HEK293T (cell line): Measurements from ENCODE around the gene TTC12.

ENCODE experiments used
- CTCF ChIA-PET: fragments of 350-600 bp; formaldehyde crosslinking; extraction: SDS; loops from one replicate; lab custom pipeline; 2021; ENCODE audit warnings: antibody characterized with exemption, inconsistent platforms; lab: Yijun Ruan, JAX
- POLR2A ChIA-PET: fragments of 350-600 bp; formaldehyde crosslinking; extraction: SDS; loops from one replicate; lab custom pipeline; 2020; ENCODE audit warnings: antibody characterized with exemption, inconsistent platforms; lab: Yijun Ruan, JAX
- DNase-seq: peaks from one replicate; pipeline ENCODE4 v3.0.0; 2012; ENCODE audit warnings: mixed read lengths; ENCODE audit errors: extremely low spot score
- ARNT ChIP-seq: fragments of 450-650 bp; IDR thresholded peaks from 2 replicates; pipeline ENCODE4 v1.6.1; 2017; ENCODE audit warnings: mild to moderate bottlenecking
- BHLHE40 ChIP-seq: fragments of 450-650 bp; IDR thresholded peaks from 2 replicates; pipeline ENCODE4 v1.6.1; 2016; ENCODE audit warnings: mild to moderate bottlenecking, moderate library complexity, borderline replicate concordance
- CTBP1 ChIP-seq: fragments of 450-650 bp; IDR thresholded peaks from 2 replicates; pipeline ENCODE4 v1.6.1; 2016; ENCODE audit warnings: borderline replicate concordance
- ELF4 ChIP-seq: fragments of 450-650 bp; IDR thresholded peaks from 2 replicates; pipeline ENCODE4 v1.6.1; 2017; ENCODE audit warnings: antibody characterized with exemption
- FOXA1 ChIP-seq: fragments of 450-650 bp; IDR thresholded peaks from 2 replicates; pipeline ENCODE4 v1.6.1; 2016; ENCODE audit warnings: mild to moderate bottlenecking
- FOXK2 ChIP-seq: fragments of 450-650 bp; IDR thresholded peaks from 2 replicates; pipeline ENCODE4 v1.6.1; 2016; ENCODE audit warnings: mild to moderate bottlenecking
- FOXM1 ChIP-seq: fragments of 450-650 bp; IDR thresholded peaks from 2 replicates; pipeline ENCODE4 v1.6.1; 2017; ENCODE audit warnings: mild to moderate bottlenecking, borderline replicate concordance
- HDGF ChIP-seq: fragments of 450-650 bp; IDR thresholded peaks from 2 replicates; pipeline ENCODE4 v1.6.1; 2017; ENCODE audit warnings: antibody characterized with exemption, borderline replicate concordance
- L3MBTL2 ChIP-seq: fragments of 450-650 bp; conservative IDR thresholded peaks from 2 replicates; pipeline ENCODE4 v1.6.1; 2016; ENCODE audit warnings: mild to moderate bottlenecking
- LEF1 ChIP-seq: fragments of 450-650 bp; IDR thresholded peaks from 2 replicates; pipeline ENCODE4 v1.6.1; 2017; ENCODE audit warnings: mild to moderate bottlenecking, borderline replicate concordance
- NFRKB ChIP-seq: fragments of 450-650 bp; IDR thresholded peaks from 2 replicates; pipeline ENCODE4 v1.6.1; 2016; ENCODE audit warnings: mild to moderate bottlenecking, moderate library complexity
- SP1 ChIP-seq: fragments of 450-650 bp; IDR thresholded peaks from 2 replicates; pipeline ENCODE4 v1.6.1; 2017
- SUZ12 ChIP-seq: fragments of 450-650 bp; IDR thresholded peaks from 2 replicates; pipeline ENCODE4 v1.6.1; 2016; ENCODE audit warnings: mild to moderate bottlenecking
- TARDBP ChIP-seq: fragments of 450-650 bp; IDR thresholded peaks from 2 replicates; pipeline ENCODE4 v1.6.1; 2016
- ZNF384 ChIP-seq: fragments of 450-650 bp; IDR thresholded peaks from 2 replicates; pipeline ENCODE4 v1.6.1; 2016
- TF ChIP-seq, protein P1 (sequence below): fragments of 450-650 bp; IDR thresholded peaks from 2 replicates; pipeline ENCODE4 v1.6.1; 2016

TTC12 gene

GRCh38 chr11:113277907-113278306 is 36.5 kb upstream of the TTC12 start:
- ChIA-PET CTCF (no interaction called here), POLR2A (no interaction called here)
- no peak for DNase-seq
- TF ChIP-seq L3MBTL2, result no peak
- TF ChIP-seq ZNF384, result no peak
- TF ChIP-seq TARDBP, result no peak
- no peak for TF ChIP-seq SP1
- no peak for TF ChIP-seq LEF1
- TF ChIP-seq, protein P1, sequence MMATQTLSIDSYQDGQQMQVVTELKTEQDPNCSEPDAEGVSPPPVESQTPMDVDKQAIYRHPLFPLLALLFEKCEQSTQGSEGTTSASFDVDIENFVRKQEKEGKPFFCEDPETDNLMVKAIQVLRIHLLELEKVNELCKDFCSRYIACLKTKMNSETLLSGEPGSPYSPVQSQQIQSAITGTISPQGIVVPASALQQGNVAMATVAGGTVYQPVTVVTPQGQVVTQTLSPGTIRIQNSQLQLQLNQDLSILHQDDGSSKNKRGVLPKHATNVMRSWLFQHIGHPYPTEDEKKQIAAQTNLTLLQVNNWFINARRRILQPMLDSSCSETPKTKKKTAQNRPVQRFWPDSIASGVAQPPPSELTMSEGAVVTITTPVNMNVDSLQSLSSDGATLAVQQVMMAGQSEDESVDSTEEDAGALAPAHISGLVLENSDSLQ, result no peak
- no peak for TF ChIP-seq FOXA1
- TF ChIP-seq NFRKB, result no peak
- no peak for TF ChIP-seq ELF4
- TF ChIP-seq FOXM1, result no peak
- TF ChIP-seq BHLHE40, result no peak
- no peak for TF ChIP-seq FOXK2
- no peak for TF ChIP-seq HDGF
- TF ChIP-seq CTBP1, result no peak
- no peak for TF ChIP-seq SUZ12
- TF ChIP-seq ARNT, result no peak

GRCh38 chr11:113278481-113278880 is 35.9 kb upstream of the TTC12 start:
- ChIA-PET CTCF (interaction anchor here (0.6 kb wide), 1 partner anchor 317 kb away, joined by 3 read pairs; no protein-coding TSS in a partner anchor), POLR2A (no interaction called here)
- no peak for TF ChIP-seq SUZ12
- TF ChIP-seq HDGF, result no peak
- TF ChIP-seq ELF4, result no peak
- TF ChIP-seq CTBP1, result no peak
- no peak for DNase-seq

GRCh38 chr11:113278925-113279324 is 35.5 kb upstream of the TTC12 start:
- POLR2A ChIA-PET, result no interaction called here
- CTCF ChIA-PET, result interaction anchor here (0.6 kb wide), 1 partner anchor 317 kb away, joined by 3 read pairs; no protein-coding TSS in a partner anchor
- TF ChIP-seq L3MBTL2 (no peak), FOXM1 (no peak)
- no peak for DNase-seq

DNA sequence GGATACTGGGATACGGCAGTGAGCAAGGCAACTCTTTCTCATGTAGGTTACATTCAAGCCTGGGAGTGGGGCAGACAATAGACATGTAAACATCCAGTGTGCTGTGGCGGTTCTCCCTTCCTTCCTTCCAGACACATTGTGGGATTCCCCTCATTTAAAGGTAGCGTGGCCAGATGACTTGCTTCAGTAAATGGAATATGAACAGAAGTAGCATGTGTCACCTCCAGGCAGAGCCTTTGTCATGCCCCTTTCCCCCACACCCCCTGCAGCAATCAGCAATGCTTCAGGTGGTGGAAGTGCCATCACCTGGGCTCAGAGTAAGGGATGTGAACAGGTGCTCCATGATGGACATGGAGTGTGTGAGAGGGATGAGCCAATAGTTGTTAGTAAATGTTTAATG is 34.8 kb upstream of the TTC12 start:
- ChIA-PET POLR2A (no interaction called here), CTCF (no interaction called here)
- DNase-seq, result no peak
- TF ChIP-seq CTBP1, result no peak
- no peak for TF ChIP-seq ARNT

- DNase-seq, result no peak
- POLR2A ChIA-PET, result no interaction called here
- TF ChIP-seq FOXM1 (no peak), FOXA1 (no peak), LEF1 (no peak), NFRKB (no peak)
- CTCF ChIA-PET, result no interaction called here
These were observed 33.2 kb upstream of the TTC12 start for GRCh38 chr11:113281052-113281725.

DNA sequence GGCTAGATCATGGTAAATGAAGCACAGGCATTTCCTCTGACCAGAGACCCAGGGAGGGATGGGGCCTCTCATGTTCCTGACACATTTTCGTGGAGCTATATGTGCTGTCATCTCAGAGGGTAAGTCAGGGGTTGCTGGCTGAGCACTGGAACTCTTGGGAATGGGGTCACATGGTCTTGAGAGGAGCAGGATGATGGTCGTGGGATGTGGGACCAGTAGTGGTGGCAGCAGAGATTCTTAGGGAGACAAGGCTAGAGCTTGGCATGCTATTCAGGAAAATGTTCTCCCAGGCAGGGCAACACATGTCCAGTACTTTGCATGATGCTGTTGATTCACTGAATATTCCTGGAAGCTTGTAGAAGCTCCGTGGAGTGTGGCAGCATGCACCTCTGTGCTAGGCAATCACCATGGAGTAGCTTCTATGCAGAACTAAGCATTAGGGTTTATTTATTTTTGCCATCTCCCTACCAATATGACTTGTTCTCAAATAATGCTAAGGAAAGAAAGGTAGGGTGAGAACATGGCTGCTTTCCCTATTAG is 31.4 kb upstream of the TTC12 start:
- TF ChIP-seq NFRKB, result no peak
- TF ChIP-seq ARNT, result no peak
- TF ChIP-seq TARDBP, result no peak
- TF ChIP-seq FOXA1, result no peak
- TF ChIP-seq LEF1, result no peak
- TF ChIP-seq FOXM1, result no peak
- TF ChIP-seq, protein P1, result no peak
- TF ChIP-seq L3MBTL2, result no peak
- TF ChIP-seq BHLHE40, result no peak
- TF ChIP-seq ELF4, result no peak
- no peak for TF ChIP-seq SP1
- no peak for TF ChIP-seq FOXK2
- TF ChIP-seq SUZ12, result no peak
- no peak for TF ChIP-seq HDGF
- no peak for TF ChIP-seq ZNF384
- TF ChIP-seq CTBP1, result no peak
- no peak for DNase-seq
- POLR2A ChIA-PET, result no interaction called here
- CTCF ChIA-PET, result interaction anchor here (1.3 kb wide), 1 partner anchor 694 kb away, joined by 3 read pairs; no protein-coding TSS in a partner anchor

DNA sequence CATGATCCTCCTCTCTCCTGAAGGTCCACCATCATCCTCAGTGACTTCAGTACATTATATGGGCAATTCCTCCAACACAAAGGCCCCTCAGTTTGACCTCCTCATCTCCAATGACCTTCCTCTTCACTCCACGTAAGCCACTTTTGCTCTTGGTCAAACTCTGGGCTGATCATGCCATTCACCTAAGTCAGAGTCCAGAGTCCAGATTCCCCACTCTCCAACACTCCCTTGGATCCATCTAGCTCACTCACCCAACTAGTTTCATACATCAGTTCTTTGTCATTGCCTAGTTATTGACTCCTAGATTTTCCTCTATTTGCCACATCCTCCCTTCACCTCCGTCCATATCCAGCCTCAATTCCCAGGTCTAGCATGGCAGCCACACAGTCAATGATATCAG is 30.5 kb upstream of the TTC12 start:
- CTCF ChIA-PET, result no interaction called here

DNA sequence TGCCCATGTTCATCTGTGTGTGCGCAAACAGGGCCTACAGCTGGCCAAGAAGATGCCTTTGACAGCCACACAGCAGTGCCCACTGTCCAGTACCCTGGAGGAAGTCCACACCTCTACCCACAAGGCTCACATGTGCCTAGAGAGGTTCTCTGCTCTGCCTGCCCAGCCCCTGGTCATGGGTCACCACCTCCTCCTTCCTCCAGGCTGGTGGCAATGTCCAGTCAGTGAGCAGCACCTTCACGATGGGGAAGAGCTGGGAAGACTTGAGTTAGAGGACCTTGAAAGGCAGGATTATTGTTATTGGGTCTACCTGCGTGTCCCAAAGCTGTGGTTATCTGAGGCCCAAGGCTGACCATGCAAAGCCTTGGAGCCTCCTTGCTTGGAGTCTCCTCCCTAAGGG is 28.4 kb upstream of the TTC12 start:
- POLR2A ChIA-PET, result no interaction called here
- DNase-seq, result no peak
- TF ChIP-seq ZNF384 (no peak), ELF4 (no peak), NFRKB (no peak), HDGF (no peak), BHLHE40 (no peak), FOXK2 (no peak), SP1 (no peak), ARNT (no peak)
- CTCF ChIA-PET, result no interaction called here

More for the DNA sequence above, 30.5 kb upstream of the TTC12 start:
- POLR2A ChIA-PET, result no interaction called here
- DNase-seq, result no peak
- TF ChIP-seq TARDBP (no peak), ARNT (no peak)
